Measurements from ENCODE around the gene MTHFSD.
A peak's percentile ranks its signal among the peaks of the same experiment; 100 is the strongest.
"Not testable (repeated sequence)": the region's sequence is repeated elsewhere in the genome, so short reads cannot be mapped to it uniquely, and the experiment has no call there.

The MTHFSD gene

GRCh38 chr16:86554917-86555703, at the start of gene MTHFSD:
Gene MTHFSD (minus strand): TSS chr16:86555235. CDS start chr16:86555184, 51 bp downstream.
- peak; percentile 87 for DNase-seq

GRCh38 chr16:86604436-86605193, 49.6 kb upstream of the MTHFSD start:
- DNase-seq = no peak

- no peak for DNase-seq
Measured at GRCh38 chr16:86602521-86602920, 47.5 kb upstream of the MTHFSD start.

GRCh38 chr16:86601356-86601755, 46.3 kb upstream of the MTHFSD start:
- no peak for DNase-seq

- DNase-seq = no peak
Measured at GRCh38 chr16:86598607-86599565, 43.9 kb upstream of the MTHFSD start.

- no peak for DNase-seq
Measured at GRCh38 chr16:86597880-86598606, 43.0 kb upstream of the MTHFSD start.

- DNase-seq = no peak
Measured at GRCh38 chr16:86597126-86597879, 42.3 kb upstream of the MTHFSD start.

- no peak for DNase-seq
Measured at GRCh38 chr16:86595983-86596605, 41.1 kb upstream of the MTHFSD start.

- DNase-seq = no peak
Measured at GRCh38 chr16:86594721-86595120, 39.7 kb upstream of the MTHFSD start.

- no peak for DNase-seq
Measured at GRCh38 chr16:86593913-86594620, 39.0 kb upstream of the MTHFSD start.

GRCh38 chr16:86591270-86591669, 36.2 kb upstream of the MTHFSD start:
- no peak for DNase-seq

GRCh38 chr16:86590501-86591144, 35.6 kb upstream of the MTHFSD start:
- DNase-seq = no peak

GRCh38 chr16:86587955-86588354, 32.9 kb upstream of the MTHFSD start:
- DNase-seq = not testable (repeated sequence)

- no peak for DNase-seq
Measured at GRCh38 chr16:86587487-86587886, 32.5 kb upstream of the MTHFSD start.

- no peak for DNase-seq
Measured at GRCh38 chr16:86585821-86586611, 31.0 kb upstream of the MTHFSD start.

GRCh38 chr16:86584726-86585721, 30.0 kb upstream of the MTHFSD start:
- DNase-seq = no peak

GRCh38 chr16:86584071-86584685, 29.1 kb upstream of the MTHFSD start:
- no peak for DNase-seq

Data from NCI-H345 (cell line).